Bone marrow (tissue), 2 donors: Measurements from ENCODE around the gene CD44.

ENCODE experiments used
- DNase-seq, 2 donors: peaks; one replicate each; lab custom pipeline; 2025; lab: John Stamatoyannopoulos, UW

CD44 gene

GRCh38 chr11:35237860-35238715 lies 99.1 kb downstream of the CD44 start:
- DNase-seq: no peak

- no peak for DNase-seq
Observed at GRCh38 chr11:35238882-35239281, 99.9 kb downstream of the CD44 start.

GRCh38 chr11:35239471-35240075 lies 100.6 kb downstream of the CD44 start:
- DNase-seq: no peak

- no peak for DNase-seq
Observed at GRCh38 chr11:35241083-35241482, 102.1 kb downstream of the CD44 start.

GRCh38 chr11:35241531-35241930 lies 102.6 kb downstream of the CD44 start:
- no peak for DNase-seq

- no peak for DNase-seq
Observed at GRCh38 chr11:35242412-35243242, 103.7 kb downstream of the CD44 start.

GRCh38 chr11:35243774-35244173 lies 104.8 kb downstream of the CD44 start:
- no peak for DNase-seq

- DNase-seq: no peak
Observed at GRCh38 chr11:35245056-35245455, 106.1 kb downstream of the CD44 start.

- DNase-seq: no peak
Observed at GRCh38 chr11:35245786-35246185, 106.8 kb downstream of the CD44 start.

GRCh38 chr11:35246745-35247144 lies 107.8 kb downstream of the CD44 start:
- no peak for DNase-seq

- DNase-seq: no peak
Observed at GRCh38 chr11:35247428-35247827, 108.5 kb downstream of the CD44 start.

- no peak for DNase-seq
Observed at GRCh38 chr11:35247863-35248262, 108.9 kb downstream of the CD44 start.

- no peak for DNase-seq
Observed at GRCh38 chr11:35248558-35249323, 109.8 kb downstream of the CD44 start.

- no peak for DNase-seq
Observed at GRCh38 chr11:35250192-35250591, 111.2 kb downstream of the CD44 start.

GRCh38 chr11:35250621-35251020 lies 111.7 kb downstream of the CD44 start:
- peak in 1 of 2 donors; percentile 29 for DNase-seq

GRCh38 chr11:35253237-35253636 lies 114.3 kb downstream of the CD44 start:
- DNase-seq: no peak

- DNase-seq: no peak
Observed at GRCh38 chr11:35255514-35255913, 116.5 kb downstream of the CD44 start.

GRCh38 chr11:35256296-35256695 lies 117.3 kb downstream of the CD44 start:
- no peak for DNase-seq

GRCh38 chr11:35257281-35257680 lies 118.3 kb downstream of the CD44 start:
- peak in 1 of 2 donors; percentile 64 for DNase-seq

GRCh38 chr11:35259529-35259928 lies 120.6 kb downstream of the CD44 start:
- DNase-seq: no peak

- no peak for DNase-seq
Observed at GRCh38 chr11:35260342-35260985, 121.5 kb downstream of the CD44 start.
